NCI-H2196 treated with DMSO at 0.1 percent for 48 hours (cell line): Measurements from ENCODE around the gene LSM6.

Experiments used
- DNase-seq: peaks from one replicate; lab custom pipeline; 2025; ENCODE audit not compliant: unreplicated experiment; lab: John Stamatoyannopoulos, UW

Gene LSM6

DNA sequence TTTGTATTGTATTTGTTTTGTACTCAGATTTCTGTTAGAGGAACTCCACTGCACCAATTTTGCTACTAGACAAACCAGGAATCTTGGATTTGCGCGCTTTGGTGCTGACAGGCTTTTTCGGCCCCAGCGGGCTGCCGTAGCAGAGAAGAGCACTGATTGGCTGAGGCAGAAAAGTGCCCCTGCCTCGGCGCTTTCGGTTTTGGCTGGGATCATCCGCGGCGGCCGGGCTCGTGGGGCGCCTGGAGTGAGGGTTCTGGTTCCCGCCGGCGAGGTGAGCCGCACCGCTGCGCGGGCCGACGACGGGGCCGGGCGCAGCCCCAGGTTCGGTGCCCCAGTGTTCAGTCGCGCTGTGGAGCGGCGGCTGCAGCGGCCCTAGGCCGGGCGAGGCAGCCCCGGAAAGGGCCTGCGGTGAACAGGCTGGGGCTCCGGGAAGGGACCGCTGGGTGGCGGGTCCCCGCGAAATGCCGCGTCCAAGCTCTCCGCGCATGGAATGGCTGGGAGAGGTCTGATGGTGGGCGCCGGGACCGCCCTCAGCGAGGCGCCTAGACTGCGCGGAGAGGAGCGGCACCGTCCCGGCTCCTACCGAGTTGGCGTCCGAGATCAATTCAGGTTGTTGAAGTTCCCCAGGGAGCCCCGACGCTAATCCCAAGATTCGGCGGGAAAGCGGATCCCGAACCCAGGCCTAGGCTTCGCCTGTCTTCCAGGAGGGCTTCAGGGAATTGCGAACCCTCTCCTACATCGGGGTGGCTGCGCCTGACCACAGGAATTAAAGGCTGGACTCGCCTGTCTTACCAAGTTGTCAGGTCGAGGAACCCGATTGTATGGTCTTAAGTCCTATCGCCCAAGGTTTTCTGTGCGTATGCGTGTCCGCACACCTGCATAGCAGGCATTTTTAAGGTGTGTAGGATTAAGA lies at the start of gene LSM6:
Gene LSM6 (plus strand): TSS at position 178 of the 913 bp plus-strand sequence. CDS start 7,204 bp downstream, outside the sequence.
- DNase-seq = peak; percentile 34

DNA sequence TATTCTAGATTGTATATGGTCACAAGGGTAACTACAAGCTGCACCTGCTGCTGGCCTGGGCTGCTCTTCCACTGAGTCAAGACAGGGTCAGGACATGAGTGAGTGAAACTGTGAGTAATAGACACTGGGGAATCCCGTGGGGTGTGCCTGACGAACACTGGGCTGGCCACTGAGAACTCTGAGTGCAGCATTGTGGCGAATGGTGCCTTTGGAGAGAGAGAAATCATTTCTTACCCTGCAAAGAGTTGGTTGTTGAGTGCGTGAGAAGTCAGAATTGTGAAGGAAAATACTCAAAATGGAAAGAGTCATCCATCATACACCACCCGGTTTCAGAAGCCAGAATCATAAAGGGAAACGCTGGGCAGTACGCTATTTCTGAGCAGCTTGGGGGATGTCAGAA lies 43.1 kb upstream of the LSM6 start:
- DNase-seq = no peak

DNA sequence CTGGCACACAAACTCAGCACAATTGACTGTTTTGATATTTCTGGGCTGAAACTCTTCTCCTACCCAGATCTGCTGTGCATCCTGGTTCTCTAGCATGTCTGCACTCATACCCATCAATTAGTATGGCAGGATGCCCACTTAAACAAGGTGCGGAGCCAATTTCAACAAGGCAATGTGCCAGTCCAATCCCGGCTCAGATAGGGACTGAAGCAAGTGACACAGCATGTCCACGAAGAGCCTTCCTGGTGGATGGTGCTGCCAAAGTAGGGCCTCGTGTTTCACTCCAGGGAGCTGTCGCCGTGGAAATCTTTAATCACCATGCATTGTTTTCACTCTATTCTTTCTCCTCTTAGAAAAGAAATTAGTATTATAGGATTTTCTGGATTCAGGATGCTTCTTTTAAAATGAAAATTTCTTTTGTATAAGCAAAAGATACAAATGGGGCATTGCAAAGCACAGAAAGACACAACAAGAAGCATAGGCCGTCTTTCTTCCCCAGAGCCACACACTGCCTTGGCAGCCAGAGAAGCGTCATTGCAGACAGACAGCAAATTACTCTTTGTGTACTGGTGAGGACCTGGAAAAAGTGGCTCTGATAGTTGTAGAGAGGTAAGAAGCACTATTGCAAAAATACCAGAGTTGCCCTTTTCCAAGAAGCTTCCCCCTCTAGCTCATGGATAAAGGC lies 40.6 kb upstream of the LSM6 start:
- peak; percentile 54 for DNase-seq

DNA sequence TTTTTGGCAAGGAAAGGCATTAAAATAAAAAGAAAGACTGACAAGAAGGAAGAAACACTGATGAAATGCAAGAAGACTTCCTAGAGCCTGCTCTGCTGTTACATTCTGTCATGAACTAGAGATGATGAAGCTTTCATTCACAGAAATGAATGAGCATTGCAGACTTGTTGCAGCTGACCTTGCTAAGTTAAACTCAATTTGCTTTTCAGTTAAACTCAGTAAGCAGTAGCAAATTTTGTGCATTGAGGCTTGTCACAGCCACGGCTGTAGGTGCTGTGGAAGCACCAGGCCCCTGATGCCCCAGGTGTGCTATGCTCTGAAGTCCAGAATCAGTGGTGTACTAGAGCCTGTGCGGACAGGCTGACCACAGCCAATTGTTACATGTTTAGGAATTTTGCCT lies 39.6 kb upstream of the LSM6 start:
- no peak for DNase-seq

DNA sequence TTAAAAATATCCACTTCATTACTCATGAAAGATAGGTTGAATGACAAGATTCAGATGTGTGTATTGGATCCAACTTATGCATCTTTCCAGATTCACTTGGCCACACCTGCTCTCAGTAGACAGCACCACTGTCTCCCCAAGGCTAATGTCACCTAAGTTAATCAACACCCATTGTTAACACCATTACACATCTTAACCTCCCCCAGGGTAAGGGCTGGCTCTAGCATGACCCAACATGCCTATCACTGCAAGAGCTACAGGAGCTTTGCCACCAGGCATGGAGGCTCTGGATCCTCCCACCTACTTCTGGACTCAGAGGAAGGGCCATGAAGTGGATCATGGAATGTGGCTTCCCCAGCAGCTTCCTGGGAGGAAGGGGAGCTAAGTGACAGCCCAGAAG lies 32.8 kb upstream of the LSM6 start:
- no peak for DNase-seq

DNA sequence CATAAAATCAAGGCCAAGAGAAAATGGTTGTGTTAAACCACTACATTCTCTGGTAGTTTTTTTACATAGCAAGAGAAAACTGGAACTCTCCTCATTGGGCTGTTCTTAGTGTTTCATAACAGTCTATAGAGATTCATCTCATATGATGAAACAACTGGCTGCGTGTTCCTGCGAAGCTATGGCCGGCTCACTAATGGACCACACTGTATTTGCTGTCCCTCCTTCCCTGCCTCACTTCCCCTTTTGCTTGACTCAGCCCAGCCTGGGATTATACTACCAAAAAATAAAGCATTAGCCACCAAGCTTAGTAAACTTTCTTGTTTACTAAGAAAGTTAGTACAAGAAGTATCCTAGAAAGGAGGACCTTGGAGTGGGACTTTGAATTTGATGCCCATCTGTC lies 31.6 kb upstream of the LSM6 start:
- no peak for DNase-seq

DNA sequence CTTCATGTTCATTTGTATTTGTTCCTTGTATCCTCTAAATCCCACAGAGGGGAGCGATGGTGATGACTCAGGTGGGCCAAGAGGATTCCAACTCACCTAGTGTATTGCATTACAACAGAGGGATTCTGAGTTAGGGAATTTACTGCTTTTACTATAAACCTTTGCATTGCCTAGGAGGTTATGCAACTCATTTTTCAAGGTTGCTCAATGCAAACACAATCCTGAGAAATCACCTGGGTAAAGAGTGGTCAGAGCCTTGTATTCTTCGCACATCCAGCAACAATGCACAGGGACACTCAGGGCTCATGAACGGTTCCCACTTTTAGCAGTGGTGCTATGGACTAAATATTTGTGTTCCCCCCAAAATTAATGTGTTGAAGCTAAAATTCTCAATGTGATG lies 28.6 kb upstream of the LSM6 start:
- DNase-seq = no peak

DNA sequence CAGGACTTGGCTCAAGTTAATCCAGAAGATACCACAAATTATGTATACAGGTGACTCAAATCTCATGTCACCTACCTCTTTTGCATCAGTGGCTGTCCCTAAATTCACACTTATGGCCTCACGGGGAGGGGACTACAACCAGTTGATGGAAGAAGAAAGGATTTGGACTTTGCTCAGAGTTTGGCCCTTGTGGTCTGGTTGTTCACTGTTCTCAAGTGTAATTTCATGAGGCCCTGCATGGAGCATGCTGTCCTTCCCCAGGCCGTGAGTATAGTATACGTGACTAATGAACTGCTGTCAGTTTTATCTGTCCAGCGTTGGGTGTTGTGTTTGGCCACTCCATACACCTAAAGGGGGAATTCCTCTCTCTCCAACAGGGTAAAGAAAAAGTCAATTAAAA lies 27.5 kb upstream of the LSM6 start:
- no peak for DNase-seq

DNA sequence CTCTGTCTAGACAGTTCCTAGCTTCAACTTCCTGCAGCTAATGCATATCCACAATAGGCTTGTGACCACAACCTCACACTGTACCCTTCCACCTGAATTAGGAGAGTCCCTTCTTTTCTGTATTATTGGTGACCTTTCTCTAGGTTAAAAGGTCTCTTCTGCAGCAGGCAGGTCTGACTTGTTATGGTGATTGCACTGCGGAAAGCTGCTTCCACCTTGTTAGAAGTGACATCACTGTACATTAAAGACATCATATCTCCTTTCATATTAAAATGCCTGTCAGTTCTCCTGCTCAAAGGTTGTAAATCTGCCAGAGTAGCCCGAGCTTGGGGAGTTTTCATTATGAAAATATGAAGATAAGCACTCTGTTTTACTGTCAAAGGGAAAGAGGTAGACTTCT lies 21.5 kb upstream of the LSM6 start:
- DNase-seq = no peak

DNA sequence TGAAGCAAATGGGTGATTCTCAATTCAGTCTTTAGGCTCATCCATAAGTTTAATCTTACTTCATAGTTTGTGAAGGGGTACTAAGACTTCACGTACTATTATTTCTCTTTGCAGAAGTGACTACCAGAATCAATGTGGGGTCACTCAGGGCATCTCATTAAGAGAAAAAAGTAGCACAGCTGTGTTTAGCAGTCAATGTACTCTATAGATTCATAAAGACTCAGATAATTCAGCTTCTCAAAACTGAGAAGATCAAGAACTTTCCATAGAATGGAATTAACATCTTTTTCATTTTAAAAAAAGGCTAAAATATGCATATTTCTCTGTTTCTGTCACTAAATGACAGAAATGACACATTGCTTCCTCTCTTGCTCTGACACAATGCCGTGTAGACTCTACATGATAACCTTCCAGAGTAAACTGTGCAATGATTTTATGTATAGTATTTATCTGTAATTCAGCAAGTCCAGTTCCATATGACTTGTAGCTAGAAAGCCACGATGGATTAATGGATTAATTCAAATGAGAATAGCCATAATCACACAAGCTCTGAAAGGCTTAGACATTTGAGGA lies 20.3 kb upstream of the LSM6 start:
- DNase-seq = no peak

DNA sequence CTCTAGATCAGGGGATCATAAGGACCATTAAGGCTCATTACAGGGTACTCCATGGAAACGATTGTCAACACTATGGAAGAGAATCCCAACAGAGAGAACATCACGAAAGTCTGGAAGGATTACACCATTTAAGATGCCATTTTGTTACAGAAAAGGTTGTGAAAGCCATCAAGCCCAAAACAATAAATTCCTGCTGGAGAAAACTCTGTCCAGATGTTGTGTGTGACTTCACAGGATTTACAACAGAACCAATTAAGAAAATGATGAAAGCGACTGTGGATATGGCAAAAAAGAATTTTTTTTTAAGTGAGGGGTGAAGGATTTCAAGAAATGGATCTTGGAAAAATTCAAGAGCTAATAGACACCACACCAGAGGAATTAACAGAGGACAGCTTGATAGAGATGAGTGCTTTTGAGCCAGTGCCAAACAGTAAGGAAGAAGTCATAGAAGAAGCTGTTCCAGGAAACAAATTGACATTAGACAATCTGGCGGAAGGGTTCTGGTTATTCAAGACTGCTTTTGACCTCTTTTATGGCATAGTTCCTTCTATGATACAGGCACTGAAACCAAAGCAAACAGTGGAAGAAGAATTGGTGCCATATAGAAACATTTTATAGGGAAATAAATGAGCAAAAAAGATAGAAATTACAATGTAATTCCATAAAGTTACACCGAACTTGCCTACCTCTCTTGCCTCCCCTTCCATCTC lies 17.3 kb upstream of the LSM6 start:
- DNase-seq = no peak

DNA sequence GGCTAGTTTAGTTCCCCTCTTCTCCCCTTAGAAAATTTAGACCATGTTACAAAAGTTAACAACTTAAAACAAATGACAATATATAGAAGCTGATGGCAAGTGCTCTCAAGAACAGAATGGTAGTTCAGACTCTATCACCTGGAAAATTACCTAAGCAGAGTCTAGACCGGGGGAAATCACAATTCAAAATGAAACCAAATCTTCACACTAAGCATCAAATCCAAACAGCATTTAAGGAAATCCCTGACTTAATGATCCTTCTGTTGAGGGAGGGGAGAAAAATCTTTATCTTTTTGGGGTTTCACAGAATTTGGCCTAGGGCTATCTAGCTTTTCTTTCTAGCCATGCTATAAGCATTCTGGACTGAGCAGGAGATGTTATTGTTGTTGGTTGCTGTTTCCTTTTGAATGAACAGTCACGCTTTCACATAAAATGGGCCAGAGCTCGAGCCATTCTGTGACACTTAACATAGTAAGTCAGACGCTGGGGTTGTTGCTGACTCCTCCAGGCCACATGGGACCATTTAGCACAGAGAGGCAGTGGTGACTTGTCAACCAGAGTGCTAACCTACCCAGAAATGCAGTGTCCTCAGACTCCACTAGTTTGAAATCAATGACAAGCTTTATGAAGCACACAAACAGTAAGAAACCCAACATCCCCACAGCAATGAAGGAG lies 16.0 kb upstream of the LSM6 start:
- no peak for DNase-seq

DNA sequence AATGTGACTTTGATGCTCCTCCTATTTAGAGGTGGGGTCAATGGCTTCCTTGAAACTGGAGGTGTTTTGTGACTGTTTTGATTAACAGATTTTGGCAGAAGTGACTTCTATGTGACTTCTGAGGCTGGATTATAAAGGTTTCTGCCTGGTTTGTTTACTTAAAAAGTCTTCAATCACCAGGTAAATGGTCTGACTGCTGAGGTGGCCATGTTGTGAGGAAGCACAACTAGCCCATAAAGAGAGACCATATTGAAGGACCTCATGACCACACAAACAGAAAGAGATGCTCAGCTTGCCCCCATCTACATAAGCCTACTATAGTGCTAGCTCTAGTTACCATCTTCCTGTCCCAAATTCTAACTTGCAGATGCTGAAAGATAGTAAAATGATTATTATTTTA lies 14.3 kb upstream of the LSM6 start:
- DNase-seq = no peak

DNA sequence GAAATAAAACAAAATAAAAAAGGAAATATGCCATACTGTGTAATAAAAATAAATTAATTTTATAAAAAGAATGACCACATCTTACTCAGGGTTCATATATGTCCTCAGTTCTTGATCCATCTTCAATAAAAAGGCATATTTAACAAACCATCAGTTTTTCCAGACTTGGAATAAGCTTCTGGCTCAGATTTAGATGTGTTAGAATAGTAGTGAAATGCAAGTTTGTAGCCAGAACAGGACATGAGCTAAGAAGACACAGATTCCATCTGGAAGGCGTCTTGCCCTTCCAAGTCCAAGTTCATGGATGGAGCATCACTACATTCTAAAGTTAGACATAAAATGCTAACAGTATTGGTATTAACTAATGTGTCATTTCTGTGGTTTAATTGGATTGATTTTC lies 10.3 kb upstream of the LSM6 start:
- DNase-seq = no peak

DNA sequence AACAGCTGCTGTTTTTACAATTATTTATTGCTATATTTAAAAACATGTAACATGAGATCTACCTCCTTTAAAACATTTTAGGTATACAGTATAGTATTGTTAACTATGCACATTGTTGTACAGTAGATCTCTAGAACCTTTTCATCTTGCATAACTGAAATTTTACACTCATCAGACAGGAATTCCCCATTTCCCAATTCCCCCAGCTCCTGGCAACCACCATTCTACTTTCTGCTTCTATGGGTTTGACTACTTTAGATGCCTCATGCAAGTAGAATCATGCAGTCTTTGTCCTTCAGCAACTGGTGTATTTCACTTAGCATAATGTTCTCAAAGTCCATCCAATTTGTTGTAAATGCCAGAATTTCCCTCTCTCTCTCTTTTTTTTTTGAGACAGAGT lies 9.7 kb upstream of the LSM6 start:
- no peak for DNase-seq

DNA sequence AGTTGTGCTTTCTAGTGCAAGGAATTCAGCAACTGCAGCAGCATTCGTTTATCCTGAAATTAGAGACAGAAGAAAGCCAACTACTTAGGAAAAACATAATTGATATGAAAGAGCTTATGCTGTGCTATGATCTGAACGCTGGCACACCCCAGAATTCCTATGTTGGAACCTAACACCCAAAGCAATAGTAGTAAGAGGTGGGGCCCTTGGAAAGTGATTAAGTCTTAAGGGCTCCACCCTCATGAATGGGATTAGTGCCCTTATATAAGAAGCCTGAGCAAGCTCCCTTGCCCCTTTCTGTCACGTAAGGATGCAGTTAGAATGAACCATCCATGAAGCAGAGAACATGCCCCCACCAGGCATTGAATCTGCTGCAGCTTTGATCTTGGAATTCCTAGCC lies 5.4 kb upstream of the LSM6 start:
- no peak for DNase-seq

DNA sequence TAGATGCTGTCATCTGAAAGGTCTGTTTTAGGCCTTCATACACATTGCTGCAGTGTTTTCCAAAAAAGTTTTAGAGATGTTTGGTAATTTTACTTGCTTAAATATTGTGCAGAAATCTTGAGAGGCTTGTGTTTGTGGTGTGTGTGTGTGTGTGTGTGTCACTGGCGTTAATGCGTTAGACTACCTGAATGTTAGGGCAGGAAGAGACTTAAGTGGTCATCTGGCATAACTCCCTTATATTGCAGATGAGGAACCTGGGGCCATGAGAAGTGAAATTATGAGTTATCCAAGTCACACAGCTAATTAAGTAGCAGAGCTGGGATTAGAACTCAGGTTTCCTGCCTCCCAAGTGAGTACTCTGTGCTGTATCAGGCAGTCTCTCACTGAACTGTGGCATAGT lies 1.4 kb downstream of the LSM6 start:
- no peak for DNase-seq

DNA sequence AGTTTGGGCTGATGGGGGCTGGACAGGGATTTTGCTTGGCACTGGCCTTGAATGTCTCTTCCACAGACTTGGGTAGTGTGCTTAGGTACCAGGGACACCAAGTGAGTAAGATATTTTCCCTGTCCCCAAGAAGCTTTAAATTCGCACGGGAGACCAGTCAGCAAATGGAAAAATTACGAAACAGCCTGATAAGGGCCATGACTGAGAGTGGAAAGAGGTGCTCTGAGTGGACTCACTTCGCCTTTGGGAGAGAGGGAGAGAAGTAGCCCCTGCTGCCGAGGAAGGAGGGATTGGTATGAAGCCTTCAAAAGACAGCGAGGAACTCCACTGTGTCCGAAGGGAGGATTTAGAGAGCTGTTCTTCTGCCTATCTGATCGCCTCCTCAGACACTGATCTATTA lies 2.6 kb downstream of the LSM6 start:
- DNase-seq = no peak

DNA sequence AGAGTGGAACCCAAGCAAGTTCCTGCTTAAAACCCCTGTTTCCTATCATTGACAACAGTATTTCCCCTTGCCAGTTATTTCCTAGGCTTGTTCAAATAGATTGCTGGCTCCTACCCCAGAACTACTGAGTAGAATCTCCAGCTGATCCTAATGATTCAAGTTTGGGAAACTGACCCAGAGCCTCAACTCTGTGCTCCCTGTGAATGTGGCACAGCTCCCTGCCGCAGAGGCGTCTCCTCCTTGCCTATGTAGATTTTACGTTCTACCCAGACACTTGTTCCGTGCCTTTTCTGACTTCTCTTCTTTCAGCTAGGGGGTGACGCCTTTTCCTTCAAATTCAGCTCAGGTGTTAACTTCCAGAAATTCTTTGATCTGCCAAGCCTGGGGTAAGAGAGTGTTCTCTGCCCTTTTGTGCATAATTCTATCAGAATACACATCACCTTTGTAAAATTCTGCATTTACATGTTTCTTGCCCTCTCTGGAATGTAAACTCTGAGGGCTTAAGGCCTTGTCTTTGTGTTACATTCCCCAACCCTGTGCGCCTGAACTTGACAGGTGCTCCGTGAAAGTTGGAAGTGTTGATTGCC lies 4.4 kb downstream of the LSM6 start:
- no peak for DNase-seq

DNA sequence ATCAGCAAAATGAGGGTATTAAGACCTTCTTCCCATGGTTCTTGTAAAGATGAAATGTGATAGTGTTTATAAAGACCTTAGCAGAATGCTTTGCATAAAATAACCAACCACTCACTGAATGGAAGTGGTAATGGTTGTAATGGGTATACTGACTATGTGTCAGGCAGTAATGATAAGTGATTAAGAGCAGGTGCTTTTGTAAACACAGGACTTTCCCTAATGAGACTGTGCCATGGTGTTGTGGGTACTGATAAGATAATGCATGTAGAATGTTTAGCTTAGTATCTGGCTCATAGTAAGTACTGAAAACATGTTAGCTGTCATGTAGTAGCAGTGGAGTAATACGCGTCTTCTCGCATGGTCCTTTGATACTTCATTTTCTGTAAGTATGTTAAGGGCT lies 6.9 kb downstream of the LSM6 start:
- no peak for DNase-seq

DNA sequence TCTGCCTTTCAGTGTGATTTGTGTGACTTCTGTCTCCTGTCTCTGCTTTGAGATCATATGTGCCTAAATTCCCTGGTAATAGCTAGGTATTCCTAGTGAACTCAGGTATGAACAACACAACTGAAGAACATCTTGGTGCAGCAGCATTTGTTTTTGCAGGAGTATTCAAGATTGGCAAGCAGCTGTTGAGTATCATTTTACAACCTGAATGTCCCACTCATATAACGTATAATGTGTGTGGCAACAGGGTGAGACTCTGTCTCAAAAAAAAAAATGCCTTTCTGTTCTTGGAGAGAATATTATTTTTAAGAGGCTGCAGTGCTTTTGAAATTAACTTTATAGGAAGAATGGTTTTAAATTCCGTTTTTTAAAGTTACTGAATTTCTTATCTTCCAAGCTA lies 7.7 kb downstream of the LSM6 start:
- DNase-seq = no peak
